PFSK-1 (cell line): ENCODE measurements around the gene HES4. TPM values are rescaled to one million over a fixed set of nuclear protein-coding genes. Genes with fewer than 3 reads are reported as not detected.

Source experiments
- FOXP2 ChIP-seq: optimal IDR thresholded peaks from 2 replicates; pipeline ENCODE3; 2011; ENCODE audit warnings: borderline replicate concordance, control low read depth, inconsistent platforms; ENCODE audit not compliant: insufficient read depth; ENCODE audit errors: extremely low read length, extremely low read depth
- POLR2AphosphoS5 ChIP-seq: IDR thresholded peaks from 2 replicates; pipeline ENCODE4 v1.6.1; 2012; ENCODE audit warnings: low read depth, mild to moderate bottlenecking, control low read depth, low read length, moderate library complexity
- REST ChIP-seq, 2 experiments: IDR thresholded peaks; 2 replicates each; pipeline versions ENCODE4 v1.6.1 to v1.8.0; 2011 to 2012; ENCODE audit warnings: low read depth in 2 of 2, low read length in 2 of 2, control low read depth in 1 of 2, inconsistent platforms in 1 of 2, mild to moderate bottlenecking in 1 of 2, moderate library complexity in 1 of 2; ENCODE audit not compliant: insufficient read depth in 1 of 2
- SIN3A ChIP-seq: IDR thresholded peaks from 2 replicates; pipeline ENCODE4 v1.6.1; 2012; ENCODE audit warnings: mild to moderate bottlenecking, low read length, moderate library complexity, borderline replicate concordance; ENCODE audit not compliant: insufficient read depth
- TAF1 ChIP-seq: IDR thresholded peaks from 2 replicates; pipeline ENCODE4 v1.6.1; 2012; ENCODE audit warnings: low read length, control low read depth, borderline replicate concordance; ENCODE audit not compliant: insufficient read depth
- polyA plus RNA-seq: library from polyadenylated mRNA; unstranded; fragments of >200 nt; gene quantifications from one replicate; pipeline ENCODE4 v1.2.1, GENCODE V29; 2012; ENCODE audit warnings: low read depth, missing spikeins; ENCODE audit not compliant: insufficient read length

The HES4 gene
- polyA plus RNA-seq: 61.6 TPM

GRCh38 chr1:999725-1000356 is at the start of gene HES4:
HES4 (minus strand) TSS chr1:1000097; CDS start chr1:999973, 124 bp downstream.
- TF ChIP-seq REST (IDR thresholded peaks at IDR 0.05; ENCODE audit: insufficient read depth in 1 of 2, low read depth in 2 of 2, low read length in 2 of 2): no peak
- TF ChIP-seq FOXP2: no peak
- TF ChIP-seq POLR2AphosphoS5: no peak
- TF ChIP-seq SIN3A: no peak
- TF ChIP-seq TAF1: no peak

- no peak for TF ChIP-seq FOXP2
- no peak for TF ChIP-seq POLR2AphosphoS5
- TF ChIP-seq SIN3A: no peak
- TF ChIP-seq TAF1: no peak
- TF ChIP-seq REST (IDR thresholded peaks at IDR 0.05; ENCODE audit: insufficient read depth in 1 of 2, low read depth in 2 of 2, low read length in 2 of 2): no peak
Observed at GRCh38 chr1:1048765-1049164, 48.9 kb upstream of the HES4 start.

GRCh38 chr1:1047963-1048362 is 48.1 kb upstream of the HES4 start:
- no peak for TF ChIP-seq TAF1

GRCh38 chr1:1047407-1047806 is 47.5 kb upstream of the HES4 start:
- TF ChIP-seq TAF1 (no peak), REST (IDR thresholded peaks at IDR 0.05; ENCODE audit: insufficient read depth in 1 of 2, low read depth in 2 of 2, low read length in 2 of 2) (no peak), FOXP2 (no peak), POLR2AphosphoS5 (no peak), SIN3A (no peak)

GRCh38 chr1:1046767-1047166 is 46.9 kb upstream of the HES4 start:
- TF ChIP-seq SIN3A: no peak
- no peak for TF ChIP-seq REST (IDR thresholded peaks at IDR 0.05; ENCODE audit: insufficient read depth in 1 of 2, low read depth in 2 of 2, low read length in 2 of 2)
- TF ChIP-seq FOXP2: no peak
- no peak for TF ChIP-seq POLR2AphosphoS5
- no peak for TF ChIP-seq TAF1
